ENCODE results near the gene PCDHA7.

PCDHA7 gene

DNA sequence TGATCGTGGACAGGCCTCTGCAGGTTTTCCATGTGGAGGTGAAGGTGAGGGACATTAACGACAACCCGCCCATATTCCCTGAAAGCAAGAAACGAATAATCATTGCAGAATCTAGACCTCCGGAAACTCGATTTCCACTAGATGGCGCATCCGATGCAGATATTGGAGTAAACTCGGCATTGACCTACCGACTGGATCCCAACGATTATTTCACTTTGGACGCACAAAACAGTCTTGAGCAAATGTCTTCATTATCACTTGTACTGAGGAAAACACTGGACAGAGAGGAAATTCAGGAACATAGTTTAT, 48.5 kb downstream of the PCDHA7 start:
- H3K14ac ChIP-seq (ENCODE audit: low read length), result no peak overlapping the region
- no peak overlapping the region for H3K4ac ChIP-seq (ENCODE audit: low read depth, low read length)

DNA sequence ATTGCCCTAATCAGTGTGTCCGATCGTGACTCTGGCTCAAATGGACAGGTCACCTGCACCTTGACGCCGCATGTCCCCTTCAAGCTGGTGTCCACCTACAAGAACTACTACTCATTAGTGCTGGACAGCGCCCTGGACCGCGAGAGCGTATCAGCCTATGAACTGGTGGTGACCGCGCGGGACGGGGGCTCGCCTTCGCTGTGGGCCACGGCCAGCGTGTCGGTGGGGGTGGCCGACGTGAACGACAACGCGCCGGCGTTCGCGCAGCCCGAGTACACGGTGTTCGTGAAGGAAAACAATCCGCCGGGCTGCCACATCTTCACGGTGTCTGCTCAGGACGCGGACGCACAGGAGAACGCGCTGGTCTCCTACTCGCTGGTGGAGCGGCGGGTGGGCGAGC, 49.3 kb downstream of the PCDHA7 start:
- Histone ChIP-seq H2AFZ (ENCODE audit: insufficient read depth, low read length, poor library complexity) (no peak overlapping the region), H3K79me2 (ENCODE audit: control insufficient read depth, insufficient read depth, low read length, poor library complexity) (no peaks in the 10 kb centered on the region), H3K36me3 (ENCODE audit: control insufficient read depth in 1 of 2, insufficient read depth in 2 of 2, low read length in 2 of 2) (peaks cover 0 to 9% of the 10 kb centered on the region in 2 experiments), H3K4ac (ENCODE audit: low read depth, low read length) (no peak overlapping the region), H2AK5ac (ENCODE audit: low read length) (no peak overlapping the region), H3K27me3 (ENCODE audit: insufficient read depth, low read length) (no peaks in the 10 kb centered on the region), H4K12ac (ENCODE audit: low read depth, low read length) (no peak overlapping the region), H3K4me2 (ENCODE audit: low read length) (no peak overlapping the region), H3K4me1 (ENCODE audit: control insufficient read depth in 1 of 2, insufficient read depth in 2 of 2, low read length in 2 of 2) (no peaks in the 10 kb centered on the region), H2BK5ac (ENCODE audit: low read depth, low read length, poor library complexity) (no peak overlapping the region), H3K18ac (ENCODE audit: low read length) (no peak overlapping the region), H2BK120ac (ENCODE audit: insufficient read depth, low read length, poor library complexity) (no peak overlapping the region), H4K91ac (ENCODE audit: low read depth, low read length) (no peak overlapping the region), H3K9me3 (ENCODE audit: insufficient read depth, low read depth, low read length) (peaks cover 2% of the 10 kb centered on the region), H4K8ac (ENCODE audit: low read depth, low read length) (no peak overlapping the region), H3K79me1 (ENCODE audit: low read length) (no peaks in the 10 kb centered on the region), H3K9ac (ENCODE audit: low read length) (no peak overlapping the region), H3K27ac (ENCODE audit: low read depth, low read length) (no peak overlapping the region), H3K14ac (ENCODE audit: low read length) (no peak overlapping the region), H3K23ac (ENCODE audit: low read length) (no peak overlapping the region), H2BK12ac (ENCODE audit: low read length) (no peak overlapping the region), H3K4me3 (ENCODE audit: low read depth, low read length) (no peak overlapping the region)
- no CpG with 5 or more reads among the region's 41 CpGs for WGBS (ENCODE audit: extremely low coverage, insufficient coverage, insufficient read length)
- no peak for DNase-seq

More for the DNA sequence above, 48.5 kb downstream of the PCDHA7 start:
- no peak overlapping the region for H3K9ac ChIP-seq (ENCODE audit: low read length)
- H3K79me2 ChIP-seq (ENCODE audit: control insufficient read depth, insufficient read depth, low read length, poor library complexity), result no peaks in the 10 kb centered on the region
- H3K36me3 ChIP-seq (ENCODE audit: control insufficient read depth in 1 of 2, insufficient read depth in 2 of 2, low read length in 2 of 2), result peaks cover under 1 to 9% of the 10 kb centered on the region in 2 experiments
- no peak overlapping the region for H2BK12ac ChIP-seq (ENCODE audit: low read length)
- H4K8ac ChIP-seq (ENCODE audit: low read depth, low read length), result no peak overlapping the region
- no peak overlapping the region for H2BK5ac ChIP-seq (ENCODE audit: low read depth, low read length, poor library complexity)
- no peak overlapping the region for H4K91ac ChIP-seq (ENCODE audit: low read depth, low read length)
- H3K27ac ChIP-seq (ENCODE audit: low read depth, low read length), result no peak overlapping the region
- H3K23ac ChIP-seq (ENCODE audit: low read length), result no peak overlapping the region
- no peak overlapping the region for H2AFZ ChIP-seq (ENCODE audit: insufficient read depth, low read length, poor library complexity)
- no peak for DNase-seq
- no peak overlapping the region for H3K4me3 ChIP-seq (ENCODE audit: low read depth, low read length)
- no peak overlapping the region for H3K18ac ChIP-seq (ENCODE audit: low read length)
- no peak overlapping the region for H2BK120ac ChIP-seq (ENCODE audit: insufficient read depth, low read length, poor library complexity)
- no peaks in the 10 kb centered on the region for H3K79me1 ChIP-seq (ENCODE audit: low read length)
- H2AK5ac ChIP-seq (ENCODE audit: low read length), result no peak overlapping the region
- no peaks in the 10 kb centered on the region for H3K4me1 ChIP-seq (ENCODE audit: control insufficient read depth in 1 of 2, insufficient read depth in 2 of 2, low read length in 2 of 2)
- no peak overlapping the region for H3K4me2 ChIP-seq (ENCODE audit: low read length)
- H4K12ac ChIP-seq (ENCODE audit: low read depth, low read length), result no peak overlapping the region
- peaks cover 2% of the 10 kb centered on the region for H3K9me3 ChIP-seq (ENCODE audit: insufficient read depth, low read depth, low read length)
- no CpG with 5 or more reads among the region's 12 CpGs for WGBS (ENCODE audit: extremely low coverage, insufficient coverage, insufficient read length)
- H3K27me3 ChIP-seq (ENCODE audit: insufficient read depth, low read length), result no peaks in the 10 kb centered on the region

DNA sequence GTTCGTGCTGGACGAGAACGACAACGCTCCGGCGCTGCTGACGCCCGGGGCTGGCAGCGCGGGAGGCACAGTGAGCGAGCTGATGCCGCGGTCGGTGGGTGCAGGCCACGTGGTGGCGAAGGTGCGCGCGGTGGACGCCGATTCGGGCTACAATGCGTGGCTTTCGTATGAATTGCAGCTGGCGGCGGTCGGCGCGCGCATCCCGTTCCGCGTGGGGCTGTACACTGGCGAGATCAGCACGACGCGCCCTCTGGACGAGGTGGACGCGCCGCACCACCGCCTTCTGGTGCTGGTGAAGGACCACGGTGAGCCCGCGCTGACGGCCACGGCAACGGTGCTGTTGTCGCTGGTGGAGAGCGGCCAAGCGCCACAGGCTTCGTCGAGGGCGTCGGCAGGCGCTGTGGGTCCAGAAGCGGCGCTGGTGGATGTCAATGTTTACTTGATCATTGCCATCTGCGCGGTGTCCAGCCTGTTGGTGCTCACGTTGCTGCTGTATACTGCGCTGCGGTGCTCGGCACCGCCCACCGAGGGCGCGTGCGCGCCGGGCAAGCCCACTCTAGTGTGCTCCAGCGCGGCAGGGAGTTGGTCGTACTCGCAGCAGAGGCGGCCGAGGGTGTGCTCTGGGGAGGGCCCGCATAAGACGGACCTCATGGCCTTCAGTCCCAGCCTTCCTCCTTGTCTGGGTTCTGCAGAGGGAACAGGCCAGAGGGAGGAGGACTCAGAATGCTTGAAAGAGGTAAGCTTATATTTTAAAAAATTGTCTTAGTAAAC, 50.0 kb downstream of the PCDHA7 start:
- Histone ChIP-seq H2AK5ac (ENCODE audit: low read length) (no peak overlapping the region), H3K4ac (ENCODE audit: low read depth, low read length) (no peak overlapping the region), H4K91ac (ENCODE audit: low read depth, low read length) (no peak overlapping the region), H3K4me3 (ENCODE audit: low read depth, low read length) (no peak overlapping the region), H3K27me3 (ENCODE audit: insufficient read depth, low read length) (no peaks in the 10 kb centered on the region), H3K23ac (ENCODE audit: low read length) (no peak overlapping the region), H3K4me1 (ENCODE audit: control insufficient read depth in 1 of 2, insufficient read depth in 2 of 2, low read length in 2 of 2) (no peaks in the 10 kb centered on the region), H3K9ac (ENCODE audit: low read length) (no peak overlapping the region), H3K79me1 (ENCODE audit: low read length) (no peaks in the 10 kb centered on the region), H3K27ac (ENCODE audit: low read depth, low read length) (no peak overlapping the region), H2AFZ (ENCODE audit: insufficient read depth, low read length, poor library complexity) (no peak overlapping the region), H3K18ac (ENCODE audit: low read length) (no peak overlapping the region), H3K79me2 (ENCODE audit: control insufficient read depth, insufficient read depth, low read length, poor library complexity) (no peaks in the 10 kb centered on the region), H2BK12ac (ENCODE audit: low read length) (no peak overlapping the region), H3K36me3 (ENCODE audit: control insufficient read depth in 1 of 2, insufficient read depth in 2 of 2, low read length in 2 of 2) (peaks cover 0 to 9% of the 10 kb centered on the region in 2 experiments), H3K14ac (ENCODE audit: low read length) (no peak overlapping the region), H3K9me3 (ENCODE audit: insufficient read depth, low read depth, low read length) (peaks cover 2% of the 10 kb centered on the region), H2BK5ac (ENCODE audit: low read depth, low read length, poor library complexity) (no peak overlapping the region), H4K12ac (ENCODE audit: low read depth, low read length) (no peak overlapping the region), H3K4me2 (ENCODE audit: low read length) (no peak overlapping the region), H4K8ac (ENCODE audit: low read depth, low read length) (no peak overlapping the region), H2BK120ac (ENCODE audit: insufficient read depth, low read length, poor library complexity) (no peak overlapping the region)
- WGBS (ENCODE audit: extremely low coverage, insufficient coverage, insufficient read length), result no CpG with 5 or more reads among the region's 79 CpGs
- DNase-seq, result no peak
